HG03103 (cell line): ENCODE results near the gene TSC2.
"Not testable (repeated sequence)": the region's sequence is repeated elsewhere in the genome, so short reads cannot be mapped to it uniquely, and the experiment has no call there.

Experiments
- ATAC-seq: cut with Tn5 transposase; IDR thresholded peaks from one replicate; pipeline ENCODE4 v1.9.1; 2021; ENCODE audit warnings: low read depth; ENCODE audit not compliant: unreplicated experiment

TSC2 gene

GRCh38 chr16:2009791-2010510 lies 37.8 kb upstream of the TSC2 start, which contains the start of gene ZNF598:
Gene ZNF598 (minus strand): TSS chr16:2009821.
- peak; percentile 82 for ATAC-seq

DNA sequence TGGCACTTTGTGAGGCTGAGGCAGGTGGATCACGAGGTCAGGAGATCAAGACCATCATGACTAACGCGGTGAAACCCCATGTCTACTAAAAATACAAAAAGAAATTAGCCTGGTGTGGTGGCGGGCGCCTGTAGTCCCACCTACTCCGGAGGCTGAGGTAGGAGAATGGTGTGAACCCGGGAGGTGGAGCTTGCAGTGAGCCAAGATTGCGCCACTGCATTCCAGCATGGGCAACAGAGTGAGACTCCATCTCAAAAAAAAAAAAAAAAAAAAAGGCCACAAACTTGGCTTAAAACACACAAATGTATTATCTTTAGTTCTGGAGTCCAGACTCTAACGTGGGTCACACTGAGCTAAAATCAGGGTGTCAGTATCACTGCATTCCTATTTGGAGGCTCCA lies 36.1 kb upstream of the TSC2 start:
- ATAC-seq: not testable (repeated sequence)

DNA sequence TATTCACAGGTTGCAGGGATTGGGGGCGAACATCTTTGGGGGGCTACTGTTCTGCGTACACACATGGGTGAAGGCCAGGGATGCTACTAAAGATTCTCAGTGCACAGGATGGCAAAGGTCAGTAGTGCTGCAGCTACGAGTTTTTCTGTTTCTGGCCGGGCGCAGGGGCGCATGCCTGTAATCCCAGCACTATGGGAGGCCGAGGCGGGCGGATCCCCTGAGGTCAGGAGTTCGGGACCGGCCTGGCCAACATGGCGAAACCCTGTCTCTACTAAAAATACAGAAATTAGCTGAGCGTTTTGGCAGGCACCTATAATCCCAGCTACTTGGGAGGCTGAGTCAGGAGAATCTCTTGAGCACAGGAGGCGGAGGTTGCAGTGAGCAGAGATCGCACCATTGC lies 34.3 kb upstream of the TSC2 start:
- no peak for ATAC-seq

DNA sequence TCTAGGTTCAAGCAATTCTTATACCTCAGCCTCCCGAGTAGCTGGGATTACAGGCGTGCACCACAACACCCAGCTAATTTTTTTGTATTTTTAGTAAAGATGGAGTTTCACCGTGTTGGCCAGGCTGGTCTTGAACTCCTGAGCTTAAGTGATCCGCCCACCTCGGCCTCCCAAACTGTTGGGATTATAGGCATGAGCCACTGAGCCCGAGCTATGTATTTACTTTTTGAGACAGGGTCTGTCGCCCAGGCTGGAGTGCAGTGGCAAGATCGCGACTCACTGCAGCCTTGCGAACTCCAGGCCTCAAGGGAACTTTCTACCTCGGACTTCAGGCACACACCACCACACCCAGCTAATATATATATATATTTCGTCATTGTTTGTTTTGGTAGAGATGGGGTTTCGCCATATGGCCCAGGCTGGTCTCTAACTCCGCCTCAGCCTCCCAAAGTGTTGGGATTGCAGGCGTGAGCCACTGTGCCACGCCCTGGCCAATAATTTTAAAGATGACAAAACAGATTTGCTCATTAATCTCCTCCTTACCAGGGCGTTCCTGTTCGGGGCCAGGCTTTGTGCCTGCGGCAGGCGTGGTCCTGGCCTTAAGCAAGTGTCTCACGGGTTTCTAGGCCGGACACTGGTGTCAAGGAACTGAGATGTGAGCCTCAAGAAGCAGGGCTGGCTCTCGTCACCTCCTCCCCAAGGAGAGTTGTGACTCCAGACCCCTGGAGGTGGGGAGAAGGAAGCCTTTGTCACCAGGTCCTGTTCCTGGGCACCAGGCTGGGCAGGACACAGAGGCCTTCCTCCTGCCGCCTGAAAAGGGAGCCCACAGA lies 32.5 kb upstream of the TSC2 start:
- no peak for ATAC-seq

- no peak for ATAC-seq
Observed at GRCh38 chr16:2015947-2016208, 31.9 kb upstream of the TSC2 start.

DNA sequence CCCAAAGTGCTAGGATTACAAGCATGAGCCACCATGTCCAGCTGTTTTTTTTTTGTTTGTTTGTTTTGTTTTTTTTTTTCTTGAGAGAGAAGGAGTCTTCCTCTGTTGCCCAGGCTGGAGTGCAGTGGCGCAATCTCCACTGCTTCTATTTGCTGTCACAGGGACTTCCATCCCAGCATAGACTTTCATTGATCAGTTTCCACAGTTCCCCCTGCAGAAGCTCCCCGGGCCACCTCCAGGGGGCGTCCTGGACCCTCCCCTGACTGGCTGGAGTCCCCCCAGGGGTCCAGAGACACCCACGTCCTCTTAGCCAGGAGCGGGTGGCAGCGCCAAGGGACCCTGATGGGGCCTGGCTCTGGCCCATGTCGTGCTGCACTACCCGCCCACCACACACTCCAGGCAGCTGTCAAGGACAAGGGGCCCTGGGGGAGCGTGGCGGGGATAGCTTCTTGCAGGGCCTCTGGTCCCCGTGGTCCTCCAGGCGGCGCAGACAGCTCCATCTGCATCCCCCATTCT lies 31.3 kb upstream of the TSC2 start:
- ATAC-seq: no peak

DNA sequence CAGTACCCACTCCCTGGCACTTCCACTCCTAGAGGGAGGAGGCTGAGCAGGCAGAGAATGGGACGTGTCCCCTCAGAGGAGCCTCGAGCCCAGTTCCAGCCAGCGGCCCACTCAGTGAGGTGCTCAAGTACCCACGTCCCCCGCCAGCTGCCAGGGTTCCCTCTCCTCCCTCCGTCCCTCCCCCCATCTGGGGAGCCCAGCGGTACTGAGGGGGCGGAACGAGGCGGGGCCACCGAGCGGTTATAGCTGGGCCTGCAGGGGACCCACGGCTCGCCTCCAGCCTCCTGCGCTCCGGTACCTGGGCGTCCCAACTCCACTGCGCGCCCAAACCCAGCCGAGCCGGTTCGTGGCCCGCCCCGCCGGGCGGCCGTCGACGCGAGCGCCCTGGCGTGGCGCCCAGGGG lies 28.3 kb upstream of the TSC2 start, which contains the start of gene NPW:
NPW (plus strand) TSS at position 268 of the 403 bp plus-strand sequence.
- no peak for ATAC-seq

DNA sequence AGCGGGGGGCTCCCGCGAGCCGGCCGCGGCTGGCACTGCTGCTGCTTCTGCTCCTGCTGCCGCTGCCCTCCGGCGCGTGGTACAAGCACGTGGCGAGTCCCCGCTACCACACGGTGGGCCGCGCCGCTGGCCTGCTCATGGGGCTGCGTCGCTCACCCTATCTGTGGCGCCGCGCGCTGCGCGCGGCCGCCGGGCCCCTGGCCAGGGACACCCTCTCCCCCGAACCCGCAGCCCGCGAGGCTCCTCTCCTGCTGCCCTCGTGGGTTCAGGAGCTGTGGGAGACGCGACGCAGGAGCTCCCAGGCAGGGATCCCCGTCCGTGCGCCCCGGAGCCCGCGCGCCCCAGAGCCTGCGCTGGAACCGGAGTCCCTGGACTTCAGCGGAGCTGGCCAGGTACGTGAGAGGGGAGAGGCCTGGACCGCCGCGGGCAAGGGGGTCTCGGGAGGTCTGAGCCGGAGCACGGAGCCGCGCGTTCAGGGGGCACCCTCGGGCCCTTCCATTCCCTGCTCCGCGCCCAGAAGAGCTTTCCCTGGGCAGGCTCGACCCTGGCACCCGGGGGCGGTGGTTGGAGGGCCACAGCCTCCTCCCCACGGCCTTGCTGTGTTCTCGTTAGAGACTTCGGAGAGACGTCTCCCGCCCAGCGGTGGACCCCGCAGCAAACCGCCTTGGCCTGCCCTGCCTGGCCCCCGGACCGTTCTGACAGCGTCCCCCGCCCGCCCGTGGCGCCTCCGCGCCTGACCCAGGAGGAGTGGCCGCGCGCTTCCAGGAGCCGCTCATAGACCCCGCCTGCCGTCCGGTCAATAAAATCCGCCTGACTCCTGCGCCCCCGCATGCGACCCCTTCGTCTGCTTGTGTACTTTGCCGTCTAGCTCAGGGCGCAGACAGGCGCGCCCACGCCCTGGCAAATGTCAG lies 27.6 kb upstream of the TSC2 start:
- ATAC-seq: no peak

DNA sequence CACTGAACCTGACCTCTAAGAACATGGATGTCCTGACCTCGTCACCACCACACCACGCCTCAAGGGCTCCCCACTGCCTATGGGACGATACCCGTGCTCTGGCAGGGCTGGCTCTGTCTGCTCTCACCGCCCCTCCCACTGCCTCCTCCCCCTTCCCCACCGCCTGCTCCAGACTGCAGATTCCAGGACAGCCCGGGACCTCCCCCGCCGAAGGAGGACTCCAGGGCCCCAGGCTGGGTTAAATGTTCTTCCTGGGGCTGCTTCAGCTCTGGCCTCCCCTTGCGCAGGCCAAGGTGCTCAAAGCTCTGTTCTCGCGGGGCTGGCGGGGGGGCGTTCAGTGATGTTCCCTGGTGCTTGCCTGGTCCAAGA lies 25.1 kb upstream of the TSC2 start:
- no peak for ATAC-seq

DNA sequence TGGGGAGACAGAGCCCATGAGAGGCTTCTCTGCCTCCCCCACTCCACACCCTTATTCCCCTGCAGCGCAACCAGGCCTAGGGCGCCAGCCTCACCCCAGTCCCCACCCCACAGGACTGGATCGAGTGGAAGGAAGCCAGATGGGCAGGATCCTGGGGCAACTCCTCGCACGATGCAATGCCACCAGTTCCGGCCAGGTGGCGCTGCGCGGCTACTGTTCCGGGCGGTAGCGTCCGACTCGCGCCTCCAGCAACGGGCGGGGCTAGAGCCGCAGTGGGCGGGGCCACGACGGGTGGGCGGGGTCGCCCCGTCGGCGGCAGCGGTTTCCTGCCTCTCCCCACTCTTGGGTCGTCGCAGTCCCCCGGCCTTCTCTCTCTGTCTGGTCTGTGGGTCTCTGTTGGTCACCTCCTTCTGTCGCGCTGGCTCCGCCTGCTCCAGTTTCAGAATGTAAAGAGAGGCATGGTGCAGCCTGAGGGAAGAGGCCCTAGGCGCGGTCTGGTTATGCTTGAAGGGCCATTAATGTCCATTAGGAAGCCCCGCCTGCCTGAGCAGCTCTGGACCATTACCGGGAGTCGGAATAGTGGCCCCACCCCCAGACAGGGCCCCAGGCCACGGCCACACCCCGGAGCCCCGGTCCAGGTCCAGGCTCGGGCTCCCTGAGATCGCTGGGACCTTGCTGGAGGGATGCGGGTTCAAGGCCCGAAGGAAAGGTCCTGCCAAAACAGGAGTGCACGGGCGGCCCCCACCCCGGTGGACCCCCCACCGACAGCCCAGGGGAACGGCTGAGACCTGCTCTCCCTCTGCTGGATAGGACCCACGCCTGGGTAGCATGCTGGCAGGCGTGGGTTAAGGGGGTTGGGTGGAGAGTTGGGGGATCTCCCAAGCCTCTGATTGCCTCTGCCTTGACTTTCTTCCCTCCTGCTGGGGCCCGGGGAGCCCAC lies 24.4 kb upstream of the TSC2 start:
- peak; percentile 71 for ATAC-seq

DNA sequence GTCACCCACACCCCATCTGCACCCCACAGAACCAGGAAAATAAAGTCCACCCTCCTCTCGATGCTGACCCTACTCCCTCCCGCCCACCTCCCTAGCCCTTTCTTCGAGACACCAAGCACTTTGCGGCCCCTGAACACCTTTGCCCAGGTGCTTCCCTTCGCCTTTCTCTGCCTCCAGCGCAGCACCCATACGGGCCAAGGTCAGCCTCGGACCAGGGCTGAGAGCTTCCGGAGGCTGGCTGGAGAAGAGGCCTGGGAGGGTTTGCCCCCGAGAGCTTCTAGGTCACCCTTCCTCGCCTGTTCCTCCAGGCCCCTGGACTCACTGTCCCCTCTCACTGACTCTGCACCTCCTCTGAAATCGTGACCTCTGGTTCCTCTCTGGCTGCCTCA lies 23.8 kb upstream of the TSC2 start:
- ATAC-seq: no peak

GRCh38 chr16:2025251-2025650 lies 22.5 kb upstream of the TSC2 start:
- ATAC-seq: no peak

GRCh38 chr16:2025878-2026460 lies 21.8 kb upstream of the TSC2 start:
- ATAC-seq: no peak

DNA sequence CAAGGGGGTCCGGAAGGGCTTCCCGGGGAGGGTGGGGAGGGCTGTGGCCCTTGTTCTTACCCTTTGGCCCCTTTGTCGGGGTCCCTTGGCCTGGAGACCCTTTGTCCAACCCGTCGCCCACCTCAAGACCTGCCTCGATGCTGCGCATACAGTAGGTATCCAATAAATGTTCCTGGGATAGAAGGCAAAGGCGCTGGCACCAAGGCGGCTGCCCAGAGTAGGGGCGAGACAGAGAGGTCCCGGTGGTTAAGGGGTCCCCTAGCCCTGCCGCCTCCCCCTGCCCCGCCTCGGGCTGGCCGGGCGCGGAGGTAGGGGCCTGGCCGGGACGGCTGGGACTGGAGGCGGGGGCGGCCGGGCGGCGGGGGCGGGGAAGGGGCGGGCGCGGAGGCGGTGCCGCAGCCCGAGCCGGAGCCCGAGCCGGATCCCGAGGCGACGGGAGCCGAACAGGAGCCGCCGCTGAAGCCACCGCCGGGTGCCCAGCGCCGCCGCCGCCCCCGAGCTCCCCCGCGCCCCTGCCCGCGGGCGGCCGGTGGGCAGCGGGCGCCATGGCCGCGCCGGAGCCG lies 21.2 kb upstream of the TSC2 start, which contains the start of gene NHERF2:
NHERF2 (plus strand) TSS at position 442 of the 563 bp plus-strand sequence; CDS start at position 546, 104 bp downstream.
- no peak for ATAC-seq

- ATAC-seq: no peak
Observed at GRCh38 chr16:2027024-2028010, 20.5 kb upstream of the TSC2 start.

- no peak for ATAC-seq
Observed at GRCh38 chr16:2028146-2028545, 19.6 kb upstream of the TSC2 start.

GRCh38 chr16:2028620-2029220 lies 19.1 kb upstream of the TSC2 start:
- no peak for ATAC-seq
